H1 (cell line): ENCODE measurements around the gene SPDYE16. TPM values are rescaled to one million over a fixed set of nuclear protein-coding genes. Genes with fewer than 3 reads are reported as not detected.
"Not testable (repeated sequence)": the region's sequence is repeated elsewhere in the genome, so short reads cannot be mapped to it uniquely, and the experiment has no call there.

Experiments used
- CTCF ChIA-PET: fragments of 300-600 bp; sonication (Branson Sonifier 250); formaldehyde crosslinking; loops from one replicate; lab custom pipeline; 2021; ENCODE audit not compliant: partially characterized antibody; lab: Charles Lee
- POLR2A ChIA-PET: fragments of 300-600 bp; sonication (Branson Sonifier 250); formaldehyde crosslinking; loops from one replicate; lab custom pipeline; 2021; ENCODE audit warnings: inconsistent platforms; ENCODE audit not compliant: partially characterized antibody; lab: Charles Lee
- DNase-seq, 2 experiments: peaks; one replicate each; pipeline versions ENCODE4 v3.0.0 to v3.0.0-alpha.2; 2010 to 2022; ENCODE audit warnings: low spot score in 2 of 2, low read depth in 1 of 2, mixed read lengths in 1 of 2
- FAIRE-seq: peaks from 2 replicates; lab custom pipeline; 2011; peaks lifted over from hg19 to GRCh38; lab: Jason Lieb, UNC
- H2AFZ ChIP-seq: 2 replicates; pipeline ENCODE4 v1.8.1; 2012; ENCODE audit warnings: low read length, inconsistent platforms
- H2AK5ac ChIP-seq: 2 replicates; pipeline ENCODE4 v1.6.1; 2013; ENCODE audit warnings: low read depth, low read length
- H2BK120ac ChIP-seq: replicated peaks from 2 replicates; pipeline ENCODE3; 2013; ENCODE audit warnings: low read depth, low read length, inconsistent platforms
- H2BK12ac ChIP-seq: 2 replicates; pipeline ENCODE4 v1.6.1; 2013; ENCODE audit warnings: low read depth, low read length
- H2BK15ac ChIP-seq: 2 replicates; pipeline ENCODE4 v1.6.1; 2013; ENCODE audit warnings: low read length
- H2BK20ac ChIP-seq: 2 replicates; pipeline ENCODE4 v1.6.1; 2013; ENCODE audit warnings: low read length
- H2BK5ac ChIP-seq: 2 replicates; pipeline ENCODE4 v1.6.1; 2013; ENCODE audit warnings: low read depth, low read length
- H3K14ac ChIP-seq: 2 replicates; pipeline ENCODE4 v1.6.1; 2013; ENCODE audit warnings: inconsistent platforms; ENCODE audit not compliant: insufficient read length
- H3K18ac ChIP-seq: 2 replicates; pipeline ENCODE4 v1.6.1; 2013; ENCODE audit warnings: low read length; ENCODE audit errors: extremely low read depth
- H3K23ac ChIP-seq: 2 replicates; pipeline ENCODE4 v1.6.1; 2013; ENCODE audit warnings: inconsistent platforms; ENCODE audit not compliant: insufficient read length
- H3K23me2 ChIP-seq: 2 replicates; pipeline ENCODE4 v1.6.1; 2013; ENCODE audit warnings: low read depth, low read length
- H3K27ac ChIP-seq: 2 replicates; pipeline ENCODE4 v1.6.1; 2011; ENCODE audit warnings: low read depth, low read length, inconsistent platforms
- H3K27me3 ChIP-seq, 4 experiments: replicated peaks in 1 of 4; 1 replicate in 1 of 4; 2 replicates in 3 of 4; pipeline versions ENCODE4 v1.6.1 to v1.8.1; 2011 to 2013; ENCODE audit warnings: low read length in 3 of 4, mild to moderate bottlenecking in 3 of 4, inconsistent platforms in 2 of 4, mixed read lengths in 2 of 4, moderate library complexity in 1 of 4; ENCODE audit not compliant: control insufficient read depth in 3 of 4, insufficient read depth in 3 of 4; ENCODE audit errors: extremely low read depth in 1 of 4
- H3K36me3 ChIP-seq, 4 experiments: 2 replicates each; pipeline versions ENCODE4 v1.6.1 to v1.8.1; 2011 to 2013; ENCODE audit warnings: mild to moderate bottlenecking in 4 of 4, low read length in 3 of 4, moderate library complexity in 2 of 4, control low read depth in 1 of 4, inconsistent platforms in 1 of 4; ENCODE audit not compliant: insufficient read depth in 4 of 4, control insufficient read depth in 2 of 4
- H3K4ac ChIP-seq: replicated peaks from 2 replicates; pipeline ENCODE3; 2013; ENCODE audit warnings: low read length, low read depth, mixed read lengths, inconsistent platforms; ENCODE audit not compliant: insufficient read length
- H3K4me1 ChIP-seq, 4 experiments: replicated peaks in 1 of 4; 1 replicate in 1 of 4; 2 replicates in 3 of 4; pipeline versions ENCODE4 v1.6.1 to v1.8.1; 2011 to 2013; ENCODE audit warnings: low read length in 3 of 4, inconsistent platforms in 2 of 4, mixed read lengths in 1 of 4; ENCODE audit not compliant: insufficient read depth in 4 of 4, control insufficient read depth in 3 of 4
- H3K4me2 ChIP-seq, 2 experiments: 2 replicates each; pipeline versions ENCODE4 v1.6.1 to v1.8.1; 2011 to 2013; ENCODE audit warnings: low read depth in 2 of 2, low read length in 2 of 2, control low read depth in 1 of 2, inconsistent platforms in 1 of 2, mild to moderate bottlenecking in 1 of 2; ENCODE audit not compliant: insufficient read depth in 1 of 2
- H3K4me3 ChIP-seq, 4 experiments: fragments of 200-600, 300-600 bp in 1 of 4; sonication (generic), shearing (Covaris generic), sonication (Bioruptor Twin) in 1 of 4; 2 replicates each; pipeline versions ENCODE4 v1.5.1 to v1.8.1; 2011 to 2016; ENCODE audit warnings: low read length in 4 of 4, low read depth in 3 of 4, control low read depth in 2 of 4, inconsistent platforms in 2 of 4, mild to moderate bottlenecking in 2 of 4, mixed read lengths in 1 of 4, moderate library complexity in 1 of 4; ENCODE audit not compliant: insufficient read depth in 2 of 4; ENCODE audit errors: extremely low read depth in 1 of 4
- H3K56ac ChIP-seq: replicated peaks from 2 replicates; pipeline ENCODE3; 2013; ENCODE audit warnings: low read depth, mild to moderate bottlenecking, mixed read lengths, low read length, inconsistent platforms; ENCODE audit not compliant: insufficient read length
- H3K79me1 ChIP-seq: 2 replicates; pipeline ENCODE4 v1.6.1; 2013; ENCODE audit warnings: low read depth, low read length, control low read depth
- H3K79me2 ChIP-seq, 2 experiments: 2 replicates each; pipeline versions ENCODE4 v1.6.1 to v1.8.1; 2012 to 2013; ENCODE audit warnings: low read length in 2 of 2, mild to moderate bottlenecking in 2 of 2, inconsistent platforms in 1 of 2; ENCODE audit not compliant: insufficient read depth in 2 of 2, control insufficient read depth in 1 of 2
- H3K9ac ChIP-seq, 4 experiments: replicated peaks in 1 of 4; 1 replicate in 1 of 4; 2 replicates in 3 of 4; pipeline versions ENCODE4 v1.6.1 to v1.8.1; 2011 to 2013; ENCODE audit warnings: low read depth in 3 of 4, low read length in 3 of 4, control low read depth in 2 of 4, mild to moderate bottlenecking in 2 of 4, moderate library complexity in 2 of 4, inconsistent platforms in 1 of 4; ENCODE audit errors: extremely low read depth in 1 of 4
- H3K9me3 ChIP-seq, 2 experiments: 2 replicates each; pipeline versions ENCODE4 v1.6.1 to v1.8.1; 2012 to 2013; ENCODE audit warnings: mild to moderate bottlenecking in 2 of 2, moderate library complexity in 2 of 2, control low read depth in 1 of 2, inconsistent platforms in 1 of 2, low read depth in 1 of 2, low read length in 1 of 2, mixed read lengths in 1 of 2; ENCODE audit not compliant: insufficient read depth in 2 of 2
- H4K20me1 ChIP-seq, 2 experiments: replicated peaks in 1 of 2; 2 replicates each; pipeline versions ENCODE3 to v1.8.1; 2011 to 2013; ENCODE audit warnings: inconsistent platforms in 2 of 2, low read length in 2 of 2, mild to moderate bottlenecking in 1 of 2; ENCODE audit not compliant: insufficient read depth in 2 of 2, control insufficient read depth in 1 of 2
- H4K5ac ChIP-seq: 2 replicates; pipeline ENCODE4 v1.6.1; 2013; ENCODE audit warnings: low read length, low read depth, mixed read lengths, inconsistent platforms; ENCODE audit not compliant: insufficient read length
- H4K8ac ChIP-seq: 2 replicates; pipeline ENCODE4 v1.8.0; 2013; ENCODE audit warnings: mild to moderate bottlenecking, moderate library complexity, low read length, inconsistent platforms; ENCODE audit not compliant: insufficient read depth; ENCODE audit errors: extremely low read depth
- H4K91ac ChIP-seq: replicated peaks from 2 replicates; pipeline ENCODE3; 2013; ENCODE audit warnings: low read length, mixed read lengths, inconsistent platforms; ENCODE audit not compliant: insufficient read length
- BACH1 ChIP-seq: IDR thresholded peaks from 2 replicates; pipeline ENCODE4 v1.6.1; 2012; ENCODE audit warnings: low read length, improper control_type of control experiment
- HDAC2 ChIP-seq, 2 experiments: fragments of 300-600 bp in 1 of 2; sonication (generic) in 1 of 2; IDR thresholded peaks; 2 replicates each; pipeline ENCODE4 v1.6.1; 2011 to 2012; ENCODE audit warnings: low read depth in 2 of 2, low read length in 2 of 2, mild to moderate bottlenecking in 2 of 2, moderate library complexity in 2 of 2, borderline replicate concordance in 1 of 2, inconsistent platforms in 1 of 2
- KDM4A ChIP-seq: IDR thresholded peaks from one replicate; pipeline ENCODE4 v1.7.1; 2012; ENCODE audit warnings: low read depth, mild to moderate bottlenecking, moderate library complexity, low read length, inconsistent platforms; ENCODE audit not compliant: severe bottlenecking
- NRF1 ChIP-seq: IDR thresholded peaks from 2 replicates; pipeline ENCODE4 v1.6.1; 2011; ENCODE audit warnings: mild to moderate bottlenecking, low read depth, low read length, improper control_type of control experiment
- PHF8 ChIP-seq: fragments of 200-600 bp; sonication (generic); conservative IDR thresholded peaks from 2 replicates; pipeline ENCODE4 v1.7.1; 2012; ENCODE audit warnings: low read depth, mild to moderate bottlenecking, inconsistent platforms, low read length, moderate library complexity
- POLR2A ChIP-seq, 2 experiments: IDR thresholded peaks; 1 replicate in 1 of 2; 2 replicates in 1 of 2; pipeline ENCODE4 v1.6.1; 2011; ENCODE audit warnings: low read depth in 2 of 2, low read length in 2 of 2, mild to moderate bottlenecking in 2 of 2; ENCODE audit errors: control extremely low read depth in 1 of 2
- POLR2AphosphoS5 ChIP-seq: IDR thresholded peaks from 2 replicates; pipeline ENCODE4 v1.6.1; 2011; ENCODE audit warnings: low read depth, low read length
- SIX5 ChIP-seq: IDR thresholded peaks from 2 replicates; pipeline ENCODE4 v1.6.1; 2011; ENCODE audit warnings: mild to moderate bottlenecking, low read depth, low read length
- SUZ12 ChIP-seq: fragments of 200-600 bp; sonication (generic); IDR thresholded peaks from 2 replicates; pipeline ENCODE4 v1.6.1; 2012; ENCODE audit warnings: mild to moderate bottlenecking, inconsistent platforms, low read length, moderate library complexity, mixed read lengths
- TAF1 ChIP-seq: IDR thresholded peaks from 2 replicates; pipeline ENCODE4 v1.6.1; 2011; ENCODE audit warnings: mild to moderate bottlenecking, low read depth, low read length
- WGBS, 2 experiments: shearing (Covaris generic) in 1 of 2; methylation state at CpG; one replicate each; pipeline versions ENCODE4 v1.1.6 to v1.1.7; 2013 to 2015; ENCODE audit warnings: low lambda C conversion rate in 2 of 2, mixed read lengths in 2 of 2, inconsistent platforms in 1 of 2, low coverage in 1 of 2, missing lambda C conversion rate in 1 of 2; ENCODE audit not compliant: insufficient replicate concordance in 2 of 2, insufficient coverage in 1 of 2, insufficient read length in 1 of 2; ENCODE audit errors: extremely low coverage in 1 of 2, missing lambda C conversion rate in 1 of 2; 5-methylcytosine and 5-hydroxymethylcytosine counted together
- polyA plus RNA-seq, 7 experiments: library from polyadenylated mRNA; depleted of rRNA in 3 of 7; stranded (reverse) in 5 of 7; unstranded in 2 of 7; fragments of >200 nt in 5 of 7; fragments of 200-250 nt in 2 of 7; gene quantifications; 1 replicate in 5 of 7; 2 replicates in 1 of 7; 4 replicates in 1 of 7; pipeline versions ENCODE4 v1.2.1 to v1.2.3, GENCODE V29; 2011 to 2013; ENCODE audit warnings: missing spikeins in 2 of 7, mixed read lengths in 2 of 7
- total RNA-seq: library from RNA; stranded (reverse); fragmentation: NEBNext Ultra II Directional; extraction: Animal tissue kit (Norgen Biotek cat#: 25700); gene quantifications from 2 replicates; pipeline ENCODE4 v1.2.1, GENCODE V29; 2021
- TF ChIP-seq, protein P1 (sequence below): IDR thresholded peaks from 2 replicates; pipeline ENCODE4 v1.6.1; 2012; ENCODE audit warnings: inconsistent platforms

The SPDYE16 gene
- total and polyA plus RNA-seq, 2 of the 8 experiments (the other 6 are each of a cell fraction or from before 2014, with no cell fraction given): not detected

DNA sequence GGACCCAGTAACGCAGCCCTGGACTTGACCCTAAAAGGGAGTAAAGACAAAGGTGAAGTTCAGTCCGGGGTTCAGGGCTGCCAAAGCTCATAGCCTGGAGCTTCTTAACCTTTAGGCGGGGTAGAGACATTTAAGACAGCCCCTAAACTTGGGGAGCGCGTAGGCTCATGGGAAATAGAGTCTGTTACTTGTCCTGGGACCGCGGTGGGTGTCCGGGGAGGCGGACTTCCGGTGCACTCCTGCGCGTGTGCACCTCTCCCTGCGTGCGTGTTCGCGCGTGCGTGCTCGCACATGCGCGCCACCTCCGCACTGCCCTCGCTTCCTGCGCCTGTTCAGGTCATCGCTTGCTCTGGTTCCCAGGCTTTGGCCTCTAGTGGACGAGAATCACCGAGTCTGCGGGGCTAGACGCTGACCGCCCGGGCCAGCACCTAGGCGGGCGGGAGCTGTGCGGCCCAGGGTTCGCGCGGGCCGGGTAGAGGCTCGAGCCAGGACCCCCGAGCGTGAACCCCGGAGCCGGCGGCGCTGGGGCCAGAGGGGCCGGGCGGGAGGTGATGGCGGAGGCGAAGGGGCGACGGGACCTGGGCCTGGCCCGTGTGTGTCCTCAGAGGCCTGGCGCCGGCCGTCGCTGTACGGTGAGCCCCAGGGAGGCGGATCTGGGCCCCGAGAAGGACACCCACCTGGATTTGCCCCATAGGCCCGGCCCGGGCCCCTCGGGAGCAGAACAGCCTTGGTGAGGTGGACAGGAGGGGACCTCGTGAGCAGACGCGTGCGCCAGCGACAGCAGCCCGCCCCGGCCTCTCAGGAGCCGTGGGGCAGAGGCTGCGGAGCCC, 6.1 kb upstream of the SPDYE16 start:
- H3K14ac ChIP-seq, H3K18ac ChIP-seq, H2AK5ac ChIP-seq, FAIRE-seq, H3K4me1 ChIP-seq, H3K36me3 ChIP-seq, H3K27me3 ChIP-seq, H3K23ac ChIP-seq, H4K91ac ChIP-seq, H3K4ac ChIP-seq, H2BK15ac ChIP-seq, H2BK5ac ChIP-seq, H3K9me3 ChIP-seq, CTCF ChIA-PET, H4K5ac ChIP-seq, H2BK120ac ChIP-seq, H3K56ac ChIP-seq, H3K23me2 ChIP-seq, H4K20me1 ChIP-seq, H2AFZ ChIP-seq, H2BK20ac ChIP-seq, H2BK12ac ChIP-seq, H3K79me1 ChIP-seq: not testable (repeated sequence)
- Histone ChIP-seq H3K9ac (peak overlapping the region; percentile 54 to 91 (median 69)), H3K4me3 (peak overlapping the region; percentile 64 to 79 (median 74)), H4K8ac (peak overlapping the region; percentile 85; the same call in 1 of the 2 replicates), H3K27ac (peak overlapping the region; percentile 45; the same call in 1 of the 2 replicates), H3K4me2 (peak overlapping the region; percentile 66 to 69), H3K79me2 (peaks cover 0 to 11% of the 10 kb centered on the region in 2 experiments; a peak in 2 of 4 replicates)
- peak; percentile 76 to 83 for DNase-seq
- POLR2A ChIA-PET: interaction anchor here (0.7 kb wide), 1 partner anchor 51 kb away, joined by 3 read pairs; no protein-coding TSS in a partner anchor
- WGBS, 2 experiments: 2% methylated on average over 61 of the region's 71 CpGs; no CpG with 5 or more reads in 1 of the 2 experiments
- TF ChIP-seq, protein P1, sequence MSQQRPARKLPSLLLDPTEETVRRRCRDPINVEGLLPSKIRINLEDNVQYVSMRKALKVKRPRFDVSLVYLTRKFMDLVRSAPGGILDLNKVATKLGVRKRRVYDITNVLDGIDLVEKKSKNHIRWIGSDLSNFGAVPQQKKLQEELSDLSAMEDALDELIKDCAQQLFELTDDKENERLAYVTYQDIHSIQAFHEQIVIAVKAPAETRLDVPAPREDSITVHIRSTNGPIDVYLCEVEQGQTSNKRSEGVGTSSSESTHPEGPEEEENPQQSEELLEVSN: peak; percentile 12; the same call in 1 of the 2 replicates
- TF ChIP-seq TAF1: 0 out of 2 replicates have a peak, but pooled peaks have one; percentile 29
- peak; percentile 19; the same call in 1 of the 2 replicates for TF ChIP-seq SIX5
- peak; percentile 54; the same call in 1 of the 2 replicates for TF ChIP-seq POLR2AphosphoS5
- peak in 1 of 2 experiments; percentile 71; a peak in 2 of 3 replicates for TF ChIP-seq POLR2A (IDR thresholded peaks at IDR 0.05; ENCODE audit: control extremely low read depth in 1 of 2, low read depth in 2 of 2, low read length in 2 of 2)
- TF ChIP-seq NRF1: peak; percentile 60
- peak; percentile 53; the same call in 1 of the 2 replicates for TF ChIP-seq PHF8
- TF ChIP-seq BACH1: peak; percentile 90
- peak; percentile 70 for TF ChIP-seq KDM4A
- peak in 1 of 2 experiments; percentile 94; a peak in 1 of 4 replicates for TF ChIP-seq HDAC2 (IDR thresholded peaks at IDR 0.05; ENCODE audit: borderline replicate concordance in 1 of 2, low read depth in 2 of 2, low read length in 2 of 2)
- peak; percentile 40; the same call in 1 of the 2 replicates for TF ChIP-seq SUZ12
